ENCODE results near the gene TRIM75. TPM values are rescaled to one million over a fixed set of nuclear protein-coding genes. Genes with fewer than 3 reads are reported as not detected.
A peak's percentile ranks its signal among the peaks of the same experiment; 100 is the strongest.
"Not testable (repeated sequence)": the region's sequence is repeated elsewhere in the genome, so short reads cannot be mapped to it uniquely, and the experiment has no call there.

Gene TRIM75
- total RNA-seq, 1 experiment from 2014 or later: not detected

- no peaks in the 10 kb centered on the region for H3K36me3 ChIP-seq (replicated peaks; ENCODE audit: control insufficient read depth, insufficient read depth, low read length)
- H3K27me3 ChIP-seq (ENCODE audit: control insufficient read depth, insufficient read depth, low read length): no peaks in the 10 kb centered on the region
- DNase-seq: peak; percentile 35
- H3K4me3 ChIP-seq (ENCODE audit: insufficient read depth, low read depth, low read length): no peak overlapping the region
These were observed 5.5 kb upstream of the TRIM75 start for GRCh38 chr4:165048170-165048569.

- DNase-seq: no peak
- no peak overlapping the region for H3K4me3 ChIP-seq (ENCODE audit: insufficient read depth, low read depth, low read length)
- H3K36me3 ChIP-seq (replicated peaks; ENCODE audit: control insufficient read depth, insufficient read depth, low read length): no peaks in the 10 kb centered on the region
- H3K27me3 ChIP-seq (ENCODE audit: control insufficient read depth, insufficient read depth, low read length): no peaks in the 10 kb centered on the region
These were observed 1.0 kb upstream of the TRIM75 start for GRCh38 chr4:165052627-165053026.

GRCh38 chr4:165055601-165056000 lies 1.9 kb downstream of the TRIM75 start:
- H3K27me3 ChIP-seq (ENCODE audit: control insufficient read depth, insufficient read depth, low read length): no peaks in the 10 kb centered on the region
- H3K36me3 ChIP-seq (replicated peaks; ENCODE audit: control insufficient read depth, insufficient read depth, low read length): no peaks in the 10 kb centered on the region
- no peak for DNase-seq
- no peak overlapping the region for H3K4me3 ChIP-seq (ENCODE audit: insufficient read depth, low read depth, low read length)

GRCh38 chr4:165058666-165059065 lies 5.0 kb downstream of the TRIM75 start:
- Histone ChIP-seq H3K27me3 (ENCODE audit: control insufficient read depth, insufficient read depth, low read length) (no peaks in the 10 kb centered on the region), H3K36me3 (replicated peaks; ENCODE audit: control insufficient read depth, insufficient read depth, low read length) (no peaks in the 10 kb centered on the region), H3K4me3 (ENCODE audit: insufficient read depth, low read depth, low read length) (no peak overlapping the region)
- no peak for DNase-seq

DNA sequence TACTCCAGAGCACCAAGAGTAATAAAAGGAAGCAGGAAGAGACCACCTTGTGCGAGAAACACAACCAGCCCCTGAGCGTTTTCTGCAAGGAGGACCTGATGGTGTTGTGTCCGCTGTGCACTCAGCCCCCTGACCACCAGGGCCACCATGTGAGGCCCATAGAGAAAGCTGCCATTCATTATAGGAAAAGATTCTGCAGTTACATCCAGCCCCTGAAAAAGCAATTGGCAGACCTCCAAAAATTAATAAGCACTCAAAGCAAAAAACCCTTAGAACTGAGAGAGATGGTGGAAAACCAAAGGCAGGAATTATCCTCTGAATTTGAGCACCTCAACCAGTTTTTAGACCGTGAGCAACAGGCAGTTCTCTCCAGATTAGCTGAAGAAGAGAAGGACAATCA lies 5.7 kb downstream of the TRIM75 start:
- Histone ChIP-seq H3K27me3 (ENCODE audit: control insufficient read depth, insufficient read depth, low read length) (no peaks in the 10 kb centered on the region), H3K4me3 (ENCODE audit: insufficient read depth, low read depth, low read length) (no peak overlapping the region), H3K36me3 (replicated peaks; ENCODE audit: control insufficient read depth, insufficient read depth, low read length) (no peaks in the 10 kb centered on the region)
- no peak for DNase-seq

DNA sequence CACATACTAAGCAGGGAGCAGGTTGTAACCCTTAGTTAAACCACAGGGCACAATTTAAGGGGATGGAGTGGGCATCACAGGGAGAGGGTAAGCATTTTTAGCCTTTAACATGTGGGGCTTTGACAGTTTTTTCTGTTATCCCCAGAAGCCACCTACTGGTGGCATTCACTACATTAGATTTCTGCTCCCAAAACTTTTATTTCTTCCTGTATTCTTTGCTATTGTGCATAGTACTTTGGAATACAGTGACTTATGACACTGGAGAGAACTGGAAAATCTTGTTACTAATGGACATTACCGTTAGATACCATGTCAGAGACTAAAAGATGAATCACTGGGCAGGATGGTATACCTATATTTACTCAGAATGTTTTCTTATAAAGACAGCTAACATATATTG lies 7.3 kb downstream of the TRIM75 start:
- Histone ChIP-seq H3K27me3 (ENCODE audit: control insufficient read depth, insufficient read depth, low read length) (no peaks in the 10 kb centered on the region), H3K36me3 (replicated peaks; ENCODE audit: control insufficient read depth, insufficient read depth, low read length) (no peaks in the 10 kb centered on the region), H3K4me3 (ENCODE audit: insufficient read depth, low read depth, low read length) (no peak overlapping the region)
- no peak for DNase-seq

DNA sequence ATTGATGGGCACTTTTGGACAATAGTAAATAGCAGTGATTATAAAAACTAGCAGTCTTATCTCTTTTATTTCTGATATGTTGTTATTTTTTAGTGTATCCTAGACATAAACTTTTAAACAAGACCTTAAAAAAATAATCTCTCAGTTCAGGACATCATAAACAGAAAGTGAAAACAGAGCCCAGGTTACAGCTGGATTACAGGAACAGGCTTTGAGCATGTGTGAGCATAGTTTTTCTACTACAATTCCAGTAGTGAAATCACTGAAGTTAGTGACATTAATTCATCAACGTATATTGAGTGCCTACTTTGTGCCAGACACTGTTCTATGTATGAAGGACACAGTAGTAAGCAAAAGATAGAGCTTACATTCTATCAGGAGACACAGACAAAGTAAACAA lies 16.9 kb downstream of the TRIM75 start:
- DNase-seq: no peak
- no peaks in the 10 kb centered on the region for H3K27me3 ChIP-seq (ENCODE audit: control insufficient read depth, insufficient read depth, low read length)
- H3K4me3 ChIP-seq (ENCODE audit: insufficient read depth, low read depth, low read length): no peak overlapping the region
- no peaks in the 10 kb centered on the region for H3K36me3 ChIP-seq (replicated peaks; ENCODE audit: control insufficient read depth, insufficient read depth, low read length)

DNA sequence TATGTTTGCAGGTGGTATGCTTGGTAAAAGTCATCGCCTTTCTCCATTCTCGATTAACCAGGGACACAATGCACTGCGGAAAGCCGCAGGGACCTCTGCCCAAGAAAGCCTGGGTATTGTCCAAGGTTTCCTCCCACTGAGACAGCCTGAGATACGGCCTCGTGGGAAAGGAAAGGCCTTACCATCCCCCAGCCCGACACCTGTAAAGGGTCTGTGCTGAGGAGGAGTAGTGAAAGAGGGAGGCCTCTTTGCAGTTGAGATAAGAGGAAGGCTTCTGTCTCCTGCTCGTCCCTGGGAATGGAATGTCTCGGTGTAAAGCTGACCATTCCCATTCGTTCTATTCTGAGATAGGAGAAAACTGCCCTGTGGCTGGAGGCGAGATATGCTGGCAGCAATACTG lies 19.7 kb downstream of the TRIM75 start:
- DNase-seq; H3K36me3 ChIP-seq (replicated peaks; ENCODE audit: control insufficient read depth, insufficient read depth, low read length); H3K4me3 ChIP-seq (ENCODE audit: insufficient read depth, low read depth, low read length); H3K27me3 ChIP-seq (ENCODE audit: control insufficient read depth, insufficient read depth, low read length): not testable (repeated sequence)

- Histone ChIP-seq H3K36me3 (replicated peaks; ENCODE audit: control insufficient read depth, insufficient read depth, low read length) (peaks cover 2% of the 10 kb centered on the region), H3K27me3 (ENCODE audit: control insufficient read depth, insufficient read depth, low read length) (no peaks in the 10 kb centered on the region), H3K4me3 (ENCODE audit: insufficient read depth, low read depth, low read length) (no peak overlapping the region)
- no peak for DNase-seq
These were observed 23.4 kb downstream of the TRIM75 start for GRCh38 chr4:165077034-165077578.

DNA sequence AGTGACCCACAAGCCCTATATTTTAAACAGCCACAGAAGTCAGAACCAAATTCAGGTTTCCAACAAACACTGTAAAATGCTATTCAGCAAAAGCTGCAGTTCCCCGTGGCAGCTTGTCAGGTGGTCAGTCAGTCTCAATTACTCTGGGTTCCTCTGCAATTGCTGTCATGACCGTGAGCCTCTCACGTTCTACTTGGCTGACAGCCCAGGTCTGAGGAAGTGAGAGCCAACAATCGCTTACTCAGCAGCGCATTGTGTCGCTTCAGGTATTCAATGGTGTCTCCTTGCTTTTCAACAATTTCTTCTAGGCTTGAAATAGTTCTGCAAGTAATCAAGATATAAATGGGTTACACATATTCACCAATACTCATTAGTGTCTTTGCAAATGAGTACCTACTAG lies 25.8 kb downstream of the TRIM75 start:
- DNase-seq: no peak
- H3K27me3 ChIP-seq (ENCODE audit: control insufficient read depth, insufficient read depth, low read length): no peaks in the 10 kb centered on the region
- H3K36me3 ChIP-seq (replicated peaks; ENCODE audit: control insufficient read depth, insufficient read depth, low read length): peaks cover 2% of the 10 kb centered on the region
- no peak overlapping the region for H3K4me3 ChIP-seq (ENCODE audit: insufficient read depth, low read depth, low read length)

DNA sequence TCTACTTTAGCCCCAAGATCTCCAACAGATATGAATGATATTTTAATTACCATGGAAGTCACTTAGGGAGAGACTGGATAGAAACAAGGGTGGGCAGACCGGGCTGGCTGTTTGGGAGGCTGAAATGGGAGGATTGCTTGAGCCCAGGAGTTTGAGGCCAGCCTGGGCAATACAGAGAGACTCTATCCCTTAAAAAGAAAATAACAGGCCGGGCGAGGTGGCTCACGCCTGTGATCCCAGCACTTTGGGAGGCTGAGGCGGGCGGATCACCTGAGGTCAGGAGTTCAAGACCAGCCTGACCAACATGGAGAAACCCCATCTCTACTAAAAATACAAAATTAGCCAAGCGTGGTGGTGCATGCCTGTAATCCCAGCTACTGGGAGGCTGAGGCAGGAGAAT lies 31.1 kb downstream of the TRIM75 start:
- H3K36me3 ChIP-seq (replicated peaks; ENCODE audit: control insufficient read depth, insufficient read depth, low read length); H3K4me3 ChIP-seq (ENCODE audit: insufficient read depth, low read depth, low read length); H3K27me3 ChIP-seq (ENCODE audit: control insufficient read depth, insufficient read depth, low read length); DNase-seq: not testable (repeated sequence)

DNA sequence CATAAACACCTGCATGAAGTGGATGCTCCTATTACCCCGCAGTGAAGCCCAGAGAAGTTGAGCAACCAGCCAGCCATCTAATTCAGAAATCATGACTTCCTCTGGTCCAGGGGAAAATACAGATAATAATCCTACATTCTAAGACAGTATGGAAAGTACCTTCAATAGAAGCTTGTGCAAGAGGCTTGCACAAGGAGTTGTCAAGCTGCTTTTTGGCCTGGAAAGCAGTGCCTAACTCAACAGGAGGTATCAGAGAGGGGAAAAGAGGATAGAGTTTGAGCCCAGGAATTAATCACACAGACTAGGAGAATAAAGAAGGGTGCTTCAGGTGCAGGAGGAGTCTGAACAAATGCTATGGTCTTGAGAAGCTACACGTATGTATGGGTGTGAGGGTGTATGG lies 32.3 kb downstream of the TRIM75 start:
- no peak for DNase-seq
- H3K27me3 ChIP-seq (ENCODE audit: control insufficient read depth, insufficient read depth, low read length): no peaks in the 10 kb centered on the region
- H3K36me3 ChIP-seq (replicated peaks; ENCODE audit: control insufficient read depth, insufficient read depth, low read length): peaks cover 8% of the 10 kb centered on the region
- no peak overlapping the region for H3K4me3 ChIP-seq (ENCODE audit: insufficient read depth, low read depth, low read length)

DNA sequence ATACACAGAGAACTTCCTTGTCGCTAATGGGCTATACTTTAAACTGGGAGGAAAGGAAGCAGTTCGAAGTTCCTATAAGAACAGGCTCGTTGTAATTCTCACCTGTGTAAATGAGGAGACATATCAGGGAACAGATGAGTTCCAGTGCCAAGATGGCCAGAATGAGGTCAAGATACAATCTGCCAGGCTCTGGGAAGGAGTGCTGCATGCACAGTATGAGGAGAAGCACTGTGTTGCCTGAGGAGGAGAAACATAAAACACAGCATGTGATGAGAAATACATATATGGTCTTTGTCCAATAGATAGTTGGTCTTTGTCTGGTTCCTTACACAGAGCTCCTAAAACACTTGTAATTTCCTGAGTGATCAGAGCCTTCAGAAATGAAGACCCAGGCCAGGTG lies 34.7 kb downstream of the TRIM75 start:
- no peak overlapping the region for H3K4me3 ChIP-seq (ENCODE audit: insufficient read depth, low read depth, low read length)
- H3K27me3 ChIP-seq (ENCODE audit: control insufficient read depth, insufficient read depth, low read length): no peaks in the 10 kb centered on the region
- peaks cover 8% of the 10 kb centered on the region for H3K36me3 ChIP-seq (replicated peaks; ENCODE audit: control insufficient read depth, insufficient read depth, low read length)
- DNase-seq: no peak

DNA sequence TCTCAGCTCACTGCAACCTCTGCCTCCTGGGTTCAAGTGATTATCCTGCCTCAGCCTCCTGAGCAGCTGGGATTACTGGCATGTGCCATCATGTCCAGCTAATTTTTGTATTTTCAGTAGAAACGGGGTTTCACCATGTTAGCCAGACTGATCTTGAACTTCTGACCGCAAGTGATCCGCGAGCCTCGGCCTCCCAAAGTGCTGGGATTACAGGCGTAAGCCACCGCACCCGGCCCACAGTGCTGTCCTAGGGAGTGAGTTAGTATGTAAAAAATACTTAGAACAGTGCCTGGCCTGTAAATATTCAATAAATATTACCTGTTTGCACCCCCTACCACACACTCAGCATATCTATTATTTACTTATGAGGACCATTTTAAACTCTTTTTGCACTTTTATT lies 38.5 kb downstream of the TRIM75 start:
- H3K27me3 ChIP-seq (ENCODE audit: control insufficient read depth, insufficient read depth, low read length); H3K36me3 ChIP-seq (replicated peaks; ENCODE audit: control insufficient read depth, insufficient read depth, low read length); H3K4me3 ChIP-seq (ENCODE audit: insufficient read depth, low read depth, low read length); DNase-seq: not testable (repeated sequence)

DNA sequence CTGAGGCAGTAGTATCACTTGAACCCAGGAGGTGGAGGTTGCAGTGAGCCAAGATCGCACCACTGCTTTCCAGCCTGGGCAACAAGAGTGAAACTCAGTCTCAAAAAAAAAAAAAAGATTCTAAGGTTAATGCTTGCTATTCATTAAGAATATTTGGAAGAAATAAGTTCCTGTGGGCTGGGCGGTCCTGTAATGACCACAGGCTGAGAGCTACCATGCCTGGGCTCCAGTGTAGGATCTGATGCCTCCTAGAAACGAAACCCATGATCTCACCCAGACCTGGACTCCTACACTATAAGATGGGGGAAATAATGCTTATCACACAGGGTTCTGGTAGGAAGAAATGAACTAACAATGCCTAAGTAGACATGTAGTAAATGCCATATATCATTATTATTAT lies 41.2 kb downstream of the TRIM75 start:
- Histone ChIP-seq H3K36me3 (replicated peaks; ENCODE audit: control insufficient read depth, insufficient read depth, low read length) (no peaks in the 10 kb centered on the region; the same call in 1 of the 2 replicates), H3K27me3 (ENCODE audit: control insufficient read depth, insufficient read depth, low read length) (no peaks in the 10 kb centered on the region), H3K4me3 (ENCODE audit: insufficient read depth, low read depth, low read length) (no peak overlapping the region)
- DNase-seq: no peak

DNA sequence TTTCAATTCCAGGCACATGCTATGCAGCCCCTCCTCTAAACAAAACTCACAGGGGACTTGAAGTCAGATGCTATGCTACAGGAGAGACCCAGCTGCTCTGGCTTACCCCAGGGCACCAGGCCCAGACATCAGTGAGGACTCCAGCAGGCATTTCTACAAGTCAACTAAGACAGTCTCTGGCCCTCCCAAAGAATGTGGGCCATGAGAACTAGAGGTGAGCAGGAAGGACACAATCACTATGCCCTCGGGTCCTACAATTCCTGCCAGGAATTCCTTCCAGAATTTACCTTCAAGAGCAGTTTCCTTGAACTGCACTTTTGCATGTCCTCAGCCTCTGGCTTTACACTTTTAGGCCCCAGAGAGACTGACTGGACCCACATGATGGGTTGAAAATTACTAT lies 41.6 kb downstream of the TRIM75 start:
- H3K27me3 ChIP-seq (ENCODE audit: control insufficient read depth, insufficient read depth, low read length): no peaks in the 10 kb centered on the region

More for the DNA sequence above, 41.6 kb downstream of the TRIM75 start:
- H3K4me3 ChIP-seq (ENCODE audit: insufficient read depth, low read depth, low read length): no peak overlapping the region
- no peak for DNase-seq
- no peaks in the 10 kb centered on the region; the same call in 1 of the 2 replicates for H3K36me3 ChIP-seq (replicated peaks; ENCODE audit: control insufficient read depth, insufficient read depth, low read length)

All from H7 (cell line).